NCI-H146 treated with DMSO at 0.1 percent for 48 hours (cell line): ENCODE data around the gene COL23A1.
A peak's percentile ranks its signal among the peaks of the same experiment; 100 is the strongest.

Experiments used
- DNase-seq: peaks from one replicate; lab custom pipeline; 2025; ENCODE audit not compliant: unreplicated experiment; lab: John Stamatoyannopoulos, UW

The COL23A1 gene

GRCh38 chr5:178590141-178590923 is at the start of gene COL23A1:
Gene COL23A1, minus strand, starts transcription at chr5:178590393.
- DNase-seq, result no peak

GRCh38 chr5:178637356-178638074 is 47.3 kb upstream of the COL23A1 start:
- no peak for DNase-seq

- DNase-seq, result no peak
These were observed 42.1 kb upstream of the COL23A1 start for GRCh38 chr5:178632285-178632684.

- no peak for DNase-seq
These were observed 40.8 kb upstream of the COL23A1 start for GRCh38 chr5:178630951-178631350.

GRCh38 chr5:178630475-178630930 is 40.3 kb upstream of the COL23A1 start:
- no peak for DNase-seq

GRCh38 chr5:178627259-178627598 is 37.0 kb upstream of the COL23A1 start:
- DNase-seq, result no peak

GRCh38 chr5:178626484-178627258 is 36.5 kb upstream of the COL23A1 start, which contains the start of gene CLK4:
Gene CLK4, minus strand, starts transcription at chr5:178627050. Its CDS starts 3,634 bp downstream, at chr5:178623416.
- peak; percentile 45 for DNase-seq

GRCh38 chr5:178625679-178626483 is 35.7 kb upstream of the COL23A1 start:
- no peak for DNase-seq

GRCh38 chr5:178624631-178625546 is 34.7 kb upstream of the COL23A1 start:
- DNase-seq, result no peak

GRCh38 chr5:178622679-178623247 is 32.6 kb upstream of the COL23A1 start:
- no peak for DNase-seq

- no peak for DNase-seq
These were observed 29.2 kb upstream of the COL23A1 start for GRCh38 chr5:178619390-178619789.

- DNase-seq, result no peak
These were observed 22.1 kb upstream of the COL23A1 start for GRCh38 chr5:178612299-178612698.

- DNase-seq, result no peak
These were observed 16.1 kb upstream of the COL23A1 start for GRCh38 chr5:178606269-178606668.

- no peak for DNase-seq
These were observed 15.6 kb upstream of the COL23A1 start for GRCh38 chr5:178605788-178606187.

GRCh38 chr5:178602752-178603151 is 12.6 kb upstream of the COL23A1 start:
- no peak for DNase-seq

- no peak for DNase-seq
These were observed 5.6 kb upstream of the COL23A1 start for GRCh38 chr5:178595750-178596149.

- no peak for DNase-seq
These were observed 5.0 kb upstream of the COL23A1 start for GRCh38 chr5:178595150-178595549.

- DNase-seq, result no peak
These were observed 781 bp upstream of the COL23A1 start for GRCh38 chr5:178590924-178591423.
